SK-N-SH (cell line): ENCODE results near the gene NEU4. TPM values are rescaled to one million over a fixed set of nuclear protein-coding genes. Genes with fewer than 3 reads are reported as not detected.

Experiments
- CTCF ChIA-PET: fragments of 300-600, 350-600 bp; formaldehyde crosslinking; extraction: SDS; loops from one replicate; lab custom pipeline; 2021; lab: Yijun Ruan, JAX
- POLR2A ChIA-PET: fragments of 350-600 bp; sonication (Branson Sonifier 250); formaldehyde crosslinking; extraction: SDS; loops from one replicate; lab custom pipeline; 2020; ENCODE audit warnings: antibody characterized with exemption, inconsistent platforms; lab: Yijun Ruan, JAX
- DNase-seq: peaks from one replicate; pipeline ENCODE4 v3.0.0; 2012
- H2AFZ ChIP-seq: fragments of 200-600 bp; sonication (generic); 2 replicates; pipeline ENCODE4 v1.8.1; 2016; ENCODE audit warnings: antibody characterized with exemption, mild to moderate bottlenecking, low read depth
- H3F3A ChIP-seq: fragments of 200-600 bp; sonication (generic); replicated peaks from 2 replicates; pipeline ENCODE3; 2016; ENCODE audit warnings: antibody characterized with exemption, mild to moderate bottlenecking; ENCODE audit not compliant: insufficient read depth
- H3K27ac ChIP-seq, 2 experiments: fragments of 200-500 bp in 1 of 2; fragments of 200-600 bp in 1 of 2; sonication (Bioruptor generic) in 1 of 2; sonication (generic), shearing (Covaris generic) in 1 of 2; 2 replicates each; pipeline versions ENCODE4 v1.5.1 to v1.6.1; 2014 to 2016; ENCODE audit warnings: low read depth in 2 of 2, inconsistent platforms in 1 of 2, low read length in 1 of 2, mild to moderate bottlenecking in 1 of 2, mixed read lengths in 1 of 2
- H3K27me3 ChIP-seq: fragments of 200-600 bp; sonication (generic), shearing (Covaris generic); 2 replicates; pipeline ENCODE4 v1.6.1; 2016; ENCODE audit warnings: mixed run types; ENCODE audit not compliant: insufficient read depth
- H3K36me3 ChIP-seq, 2 experiments: fragments of 200-500 bp in 1 of 2; fragments of 200-600 bp in 1 of 2; sonication (Bioruptor generic) in 1 of 2; sonication (generic) in 1 of 2; replicated peaks in 1 of 2; 2 replicates each; pipeline versions ENCODE3 to v1.5.1; 2014 to 2016; ENCODE audit warnings: low read length in 1 of 2, mild to moderate bottlenecking in 1 of 2; ENCODE audit not compliant: insufficient read depth in 2 of 2, control insufficient read depth in 1 of 2
- H3K4me1 ChIP-seq, 2 experiments: fragments of 200-500 bp in 1 of 2; fragments of 200-600 bp in 1 of 2; sonication (Bioruptor generic) in 1 of 2; sonication (generic), shearing (Covaris generic) in 1 of 2; 2 replicates each; pipeline versions ENCODE4 v1.5.1 to v1.6.1; 2014 to 2016; ENCODE audit warnings: low read depth in 1 of 2, low read length in 1 of 2, mixed run types in 1 of 2; ENCODE audit not compliant: insufficient read depth in 2 of 2, control insufficient read depth in 1 of 2
- H3K4me2 ChIP-seq: fragments of 200-600 bp; sonication (generic), shearing (Covaris generic); 2 replicates; pipeline ENCODE4 v1.6.1; 2017; ENCODE audit warnings: mixed run types
- H3K4me3 ChIP-seq, 2 experiments: fragments of 200-500 bp in 1 of 2; fragments of 200-600 bp in 1 of 2; sonication (Bioruptor generic) in 1 of 2; sonication (generic), shearing (Covaris generic) in 1 of 2; 2 replicates each; pipeline versions ENCODE4 v1.5.1 to v1.8.1; 2014 to 2016; ENCODE audit warnings: low read depth in 2 of 2, inconsistent platforms in 1 of 2, low read length in 1 of 2, mild to moderate bottlenecking in 1 of 2, mixed read lengths in 1 of 2, moderate library complexity in 1 of 2
- H3K79me2 ChIP-seq: fragments of 200-600 bp; sonication (generic); 2 replicates; pipeline ENCODE4 v1.8.1; 2017; ENCODE audit warnings: mild to moderate bottlenecking; ENCODE audit not compliant: insufficient read depth
- H3K9ac ChIP-seq: fragments of 200-600 bp; sonication (generic); 2 replicates; pipeline ENCODE4 v1.6.1; 2017; ENCODE audit warnings: mixed run types
- H3K9me2 ChIP-seq: fragments of 200-600 bp; sonication (generic); 2 replicates; pipeline ENCODE4 v1.6.1; 2017; ENCODE audit warnings: mixed run types
- H3K9me3 ChIP-seq: fragments of 200-600 bp; sonication (generic); 2 replicates; pipeline ENCODE4 v1.6.1; 2017; ENCODE audit warnings: mixed run types, mild to moderate bottlenecking, moderate library complexity
- H4K20me1 ChIP-seq: fragments of 200-600 bp; sonication (generic); 2 replicates; pipeline ENCODE4 v1.6.1; 2017; ENCODE audit warnings: mild to moderate bottlenecking, mixed run types; ENCODE audit not compliant: insufficient read depth
- CHD2 ChIP-seq: fragments of 150-350 bp; IDR thresholded peaks from 2 replicates; pipeline ENCODE4 v1.6.1; 2018; ENCODE audit warnings: low read length; ENCODE audit not compliant: partially characterized antibody
- FOXJ3 ChIP-seq: sonication (generic); formaldehyde crosslinking; IDR thresholded peaks from 2 replicates; pipeline ENCODE4 v1.5.1; 2020; ENCODE audit warnings: mild to moderate bottlenecking, missing genetic modification reagents
- FOXM1 ChIP-seq: IDR thresholded peaks from 2 replicates; pipeline ENCODE4 v1.4.0; 2012; ENCODE audit warnings: low read depth, mild to moderate bottlenecking
- MAX ChIP-seq: IDR thresholded peaks from 2 replicates; pipeline ENCODE4 v1.4.0; 2012; ENCODE audit warnings: low read depth
- NFIC ChIP-seq: IDR thresholded peaks from 2 replicates; pipeline ENCODE4 v1.4.0; 2012; ENCODE audit warnings: borderline replicate concordance
- POLR2AphosphoS5 ChIP-seq: IDR thresholded peaks from 2 replicates; pipeline ENCODE4 v1.6.1; 2012; ENCODE audit warnings: low read depth, low read length
- RAD21 ChIP-seq: IDR thresholded peaks from 2 replicates; pipeline ENCODE4 v1.6.1; 2012; ENCODE audit warnings: mild to moderate bottlenecking, low read length
- REST ChIP-seq: IDR thresholded peaks from 2 replicates; pipeline ENCODE4 v1.6.1; 2012; ENCODE audit warnings: mild to moderate bottlenecking, low read depth, low read length, moderate library complexity
- RFX5 ChIP-seq: IDR thresholded peaks from 2 replicates; pipeline ENCODE4 v1.6.1; 2012; ENCODE audit warnings: mild to moderate bottlenecking, improper control_type of control experiment, low read length
- TCF12 ChIP-seq: IDR thresholded peaks from 2 replicates; pipeline ENCODE4 v1.4.0; 2012
- USF2 ChIP-seq: fragments of 150-350 bp; IDR thresholded peaks from 2 replicates; pipeline ENCODE4 v1.6.1; 2017; ENCODE audit warnings: antibody characterized with exemption, low read length, low read depth, borderline replicate concordance
- YY1 ChIP-seq: IDR thresholded peaks from 2 replicates; pipeline ENCODE4 v1.4.0; 2012; ENCODE audit warnings: low read depth, mild to moderate bottlenecking
- ZBTB33 ChIP-seq: IDR thresholded peaks from 2 replicates; pipeline ENCODE4 v1.4.0; 2012; ENCODE audit warnings: low read depth, borderline replicate concordance
- WGBS: methylation state at CpG from one replicate; pipeline ENCODE4 v1.1.6; 2017; ENCODE audit warnings: low lambda C conversion rate; 5-methylcytosine and 5-hydroxymethylcytosine counted together
- polyA plus RNA-seq, 3 experiments: library from polyadenylated mRNA; depleted of rRNA; stranded (reverse); fragments of >200 nt; gene quantifications; 2 replicates each; pipeline ENCODE4 v1.2.3, GENCODE V29; 2012

NEU4 gene
- polyA plus RNA-seq, 1 of the 3 experiments (the other 2 are of a cell fraction): 0.05 TPM

- Histone ChIP-seq H4K20me1 (no peaks in the 10 kb centered on the region), H3K9me2 (no peaks in the 10 kb centered on the region), H3K36me3 (no peaks in the 10 kb centered on the region), H3K9ac (no peak overlapping the region), H3K4me1 (peaks cover 9 to 20% of the 10 kb centered on the region in 2 experiments; a peak in 2 of 4 replicates), H3K9me3 (no peaks in the 10 kb centered on the region), H3K27me3 (no peaks in the 10 kb centered on the region), H3K79me2 (no peaks in the 10 kb centered on the region), H3K4me3 (no peak overlapping the region), H3K4me2 (no peak overlapping the region), H2AFZ (no peak overlapping the region), H3F3A (no peaks in the 10 kb centered on the region), H3K27ac (no peak overlapping the region)
- TF ChIP-seq FOXJ3 (CRISPR knock-in tag) (no peak), RAD21 (no peak), REST (no peak), POLR2AphosphoS5 (no peak), CHD2 (no peak), NFIC (no peak), RFX5 (no peak), USF2 (no peak), FOXM1 (no peak), ZBTB33 (no peak), MAX (no peak), YY1 (no peak), TCF12 (no peak)
- WGBS: 95% methylated on average over 5 of the region's 13 CpGs
- ChIA-PET POLR2A (no interaction called here), CTCF (no interaction called here)
- peak; percentile 46 for DNase-seq
Observed at GRCh38 chr2:241769819-241770184, 39.2 kb upstream of the NEU4 start.
